ENCODE data around the gene TNN.

The TNN gene

GRCh38 chr1:175178056-175178455, 110.4 kb downstream of the TNN start:
- no peak for DNase-seq (ENCODE audit: low read depth)

GRCh38 chr1:175178456-175178855, 110.8 kb downstream of the TNN start:
- DNase-seq (ENCODE audit: low read depth), result no peak

- no peak for DNase-seq (ENCODE audit: low read depth)
Measured at GRCh38 chr1:175179837-175180590, 112.4 kb downstream of the TNN start.

GRCh38 chr1:175182201-175182746, 114.6 kb downstream of the TNN start:
- no peak for DNase-seq (ENCODE audit: low read depth)

- no peak for DNase-seq (ENCODE audit: low read depth)
Measured at GRCh38 chr1:175183586-175183985, 116.0 kb downstream of the TNN start.

- no peak for DNase-seq (ENCODE audit: low read depth)
Measured at GRCh38 chr1:175185903-175186302, 118.3 kb downstream of the TNN start.

GRCh38 chr1:175186433-175187160, 119.0 kb downstream of the TNN start:
- DNase-seq (ENCODE audit: low read depth), result no peak

GRCh38 chr1:175188936-175189335, 121.3 kb downstream of the TNN start:
- no peak for DNase-seq (ENCODE audit: low read depth)

GRCh38 chr1:175191659-175192058, 124.0 kb downstream of the TNN start:
- DNase-seq (ENCODE audit: low read depth), result no peak

GRCh38 chr1:175192111-175192629, 124.5 kb downstream of the TNN start:
- no peak for DNase-seq (ENCODE audit: low read depth)

GRCh38 chr1:175192630-175193526, 125.2 kb downstream of the TNN start, which contains the start of gene KIAA0040:
TSS of gene KIAA0040 (minus strand) at chr1:175192776. CDS start at chr1:175161013, 31,763 bp downstream.
- no peak for DNase-seq (ENCODE audit: low read depth)

GRCh38 chr1:175193527-175193910, 125.9 kb downstream of the TNN start:
- no peak for DNase-seq (ENCODE audit: low read depth)

GRCh38 chr1:175195281-175195680, 127.6 kb downstream of the TNN start:
- no peak for DNase-seq (ENCODE audit: low read depth)

- DNase-seq (ENCODE audit: low read depth), result no peak
Measured at GRCh38 chr1:175195798-175196197, 128.2 kb downstream of the TNN start.

- DNase-seq (ENCODE audit: low read depth), result no peak
Measured at GRCh38 chr1:175197531-175197930, 129.9 kb downstream of the TNN start.

All from fibroblast of the conjunctiva (primary cell).